HepG2 (cell line): Measurements from ENCODE around the gene CHD9NB. TPM values are rescaled to one million over a fixed set of nuclear protein-coding genes. Genes with fewer than 3 reads are reported as not detected.

Experiments
- ATAC-seq: fragments of 200-7000 bp; cut with Tn5 transposase; 3 replicates; pipeline ENCODE4 v1.9.1; 2020; ENCODE audit warnings: mild to moderate bottlenecking, moderate library complexity
- BruUV-seq: library from RNA; stranded (reverse); fragments of 400-500 nt; replicated peaks from 2 replicates; lab custom pipeline; 2021; lab: Mats Ljungman, UMichigan
- CTCF ChIA-PET: fragments of 300-600 bp; formaldehyde crosslinking; extraction: SDS; loops from one replicate; lab custom pipeline; 2021; ENCODE audit warnings: low total read pairs, inconsistent platforms, low intra/inter-chr PET ratio; lab: Yijun Ruan, JAX
- POLR2A ChIA-PET: fragments of 350-600 bp; sonication (Branson Sonifier 250); formaldehyde crosslinking; loops from one replicate; lab custom pipeline; 2020; ENCODE audit warnings: antibody characterized with exemption, inconsistent platforms; lab: Yijun Ruan, JAX
- DNase-seq: peaks from one replicate; pipeline ENCODE4 v3.0.0-alpha.2; 2015; ENCODE audit warnings: low spot score
- FAIRE-seq: peaks from 3 replicates; lab custom pipeline; 2011; peaks lifted over from hg19 to GRCh38; lab: Jason Lieb, UNC
- H2AFZ ChIP-seq: one replicate; pipeline ENCODE4 v1.6.1; 2011; ENCODE audit warnings: low read length, inconsistent platforms
- H3K27ac ChIP-seq: fragments of 300-600 bp; 3 replicates; pipeline ENCODE4 v1.8.0; 2011; ENCODE audit warnings: mixed run types, mild to moderate bottlenecking, mixed read lengths, low read length, inconsistent platforms; ENCODE audit not compliant: insufficient read depth; ENCODE audit errors: extremely low read length
- H3K27me3 ChIP-seq, 2 experiments: fragments of 200-600 bp in 1 of 2; 2 replicates in 1 of 2; 3 replicates in 1 of 2; pipeline versions ENCODE4 v1.6.0 to v1.8.0; 2011; ENCODE audit warnings: low read length in 2 of 2, mild to moderate bottlenecking in 2 of 2, moderate library complexity in 2 of 2, inconsistent platforms in 1 of 2; ENCODE audit not compliant: insufficient read depth in 2 of 2, control insufficient read depth in 1 of 2
- H3K36me3 ChIP-seq, 2 experiments: fragments of 200-600 bp in 1 of 2; replicated peaks in 1 of 2; 2 replicates in 1 of 2; 3 replicates in 1 of 2; pipeline versions ENCODE4 v1.5.1 to v1.8.0; 2011; ENCODE audit warnings: low read length in 2 of 2, inconsistent platforms in 1 of 2; ENCODE audit not compliant: insufficient read depth in 2 of 2, control insufficient read depth in 1 of 2
- H3K4me1 ChIP-seq: 2 replicates; pipeline ENCODE4 v1.5.1; 2012; ENCODE audit warnings: low read length, inconsistent platforms; ENCODE audit not compliant: insufficient read depth
- H3K4me2 ChIP-seq: 2 replicates; pipeline ENCODE4 v1.6.0; 2011; ENCODE audit warnings: low read depth, low read length, inconsistent platforms
- H3K4me3 ChIP-seq, 3 experiments: fragments of 200-600 bp in 1 of 3; sonication (generic), shearing (Covaris generic) in 1 of 3; replicated peaks in 1 of 3; 2 replicates each; pipeline ENCODE4 v1.5.1; 2011 to 2016; ENCODE audit warnings: low read length in 3 of 3, inconsistent platforms in 2 of 3, low read depth in 2 of 3, mild to moderate bottlenecking in 2 of 3, control low read depth in 1 of 3, mixed read lengths in 1 of 3; ENCODE audit not compliant: insufficient read depth in 1 of 3
- H3K79me2 ChIP-seq: one replicate; pipeline ENCODE4 v1.6.1; 2011; ENCODE audit warnings: low read length, inconsistent platforms; ENCODE audit not compliant: insufficient read depth
- H3K9ac ChIP-seq: 2 replicates; pipeline ENCODE4 v1.6.0; 2011; ENCODE audit warnings: mild to moderate bottlenecking, low read depth, low read length, inconsistent platforms; ENCODE audit not compliant: insufficient read depth
- H3K9me3 ChIP-seq: 2 replicates; pipeline ENCODE4 v1.5.1; 2012; ENCODE audit warnings: mild to moderate bottlenecking, low read length
- H4K20me1 ChIP-seq: 2 replicates; pipeline ENCODE4 v1.6.0; 2011; ENCODE audit warnings: inconsistent platforms, mild to moderate bottlenecking, low read length, moderate library complexity; ENCODE audit not compliant: insufficient read depth
- NFRKB ChIP-seq: fragments of 450-650 bp; IDR thresholded peaks from 2 replicates; pipeline ENCODE4 v1.6.1; 2017
- RAD21 ChIP-seq: fragments of 450-650 bp; formaldehyde crosslinking; IDR thresholded peaks from 2 replicates; pipeline ENCODE4 v1.5.0; 2020; ENCODE audit warnings: mild to moderate bottlenecking
- ZC3H13 ChIP-seq: sonication (generic); formaldehyde crosslinking; IDR thresholded peaks from 2 replicates; pipeline ENCODE4 v1.8.1; 2023; ENCODE audit warnings: mild to moderate bottlenecking, missing genetic modification reagents, moderate library complexity
- ZNF235 ChIP-seq: sonication (generic); formaldehyde crosslinking; IDR thresholded peaks from 2 replicates; pipeline ENCODE4 v1.8.1; 2023; ENCODE audit warnings: mild to moderate bottlenecking, missing genetic modification reagents, borderline replicate concordance
- WGBS: methylation state at CpG from one replicate; pipeline ENCODE4 v1.1.6; 2017; ENCODE audit warnings: low lambda C conversion rate; 5-methylcytosine and 5-hydroxymethylcytosine counted together
- in situ Hi-C: cut with HindIII; loops from 2 replicates; pipeline ENCODE4 v1.10.0; 2017; ENCODE audit warnings: low pct_unique_long_range_greater_than_20kb; ENCODE audit not compliant: extremely low pct_ligation_motif_present
- intact Hi-C: fragments of 100-400 bp; cut with micrococcal nuclease; formaldehyde crosslinking; loops from one replicate; pipeline ENCODE4 v1.10.0; 2022; ENCODE audit not compliant: unreplicated experiment
- polyA plus RNA-seq, 8 experiments: library from polyadenylated mRNA; depleted of rRNA in 3 of 8; stranded (reverse) in 7 of 8; unstranded in 1 of 8; fragments of >200 nt; fragmentation: Illumina TruSeq in 4 of 8; extraction: Trizol in 4 of 8; gene quantifications; 2 replicates each; pipeline versions ENCODE4 v1.2.1 to v1.2.3, GENCODE V29; 2011 to 2016; ENCODE audit warnings: low read depth in 4 of 8, missing spikeins in 1 of 8, mixed read lengths in 1 of 8; ENCODE audit not compliant: insufficient read depth in 1 of 8
- total RNA-seq, 5 experiments: library from RNA; depleted of rRNA; stranded (reverse); fragments of >200 nt; fragmentation: Illumina TruSeq; extraction: Trizol; gene quantifications; 2 replicates each; pipeline ENCODE4 v1.2.3, GENCODE V29; 2016; ENCODE audit warnings: low read depth in 1 of 5
- TF ChIP-seq, protein P1 (sequence below), 2 experiments: sonication (generic) in 1 of 2; formaldehyde crosslinking in 1 of 2; IDR thresholded peaks; 2 replicates each; pipeline versions ENCODE4 v1.6.1 to v1.9.0; 2014 to 2022; ENCODE audit warnings: antibody characterized with exemption in 1 of 2, borderline replicate concordance in 1 of 2, inconsistent platforms in 1 of 2, low read depth in 1 of 2, missing genetic modification reagents in 1 of 2
- TF ChIP-seq, protein P2 (sequence below): sonication (generic); formaldehyde crosslinking; IDR thresholded peaks from 2 replicates; pipeline ENCODE4 v1.5.0; 2020; ENCODE audit warnings: missing genetic modification reagents
- TF ChIP-seq, protein P3 (sequence below): sonication (generic); formaldehyde crosslinking; IDR thresholded peaks from 2 replicates; pipeline ENCODE4 v1.4.0; 2020; ENCODE audit warnings: missing genetic modification reagents, borderline replicate concordance
- TF ChIP-seq, protein P4 (sequence below): sonication (generic); formaldehyde crosslinking; IDR thresholded peaks from 2 replicates; pipeline ENCODE4 v1.8.0; 2022; ENCODE audit warnings: mild to moderate bottlenecking, missing genetic modification reagents, moderate library complexity

Gene CHD9NB
- total and polyA plus RNA-seq, 2 of the 13 experiments (the other 11 are each of a cell fraction or from before 2014, with no cell fraction given): 0.17 to 0.18 TPM

DNA sequence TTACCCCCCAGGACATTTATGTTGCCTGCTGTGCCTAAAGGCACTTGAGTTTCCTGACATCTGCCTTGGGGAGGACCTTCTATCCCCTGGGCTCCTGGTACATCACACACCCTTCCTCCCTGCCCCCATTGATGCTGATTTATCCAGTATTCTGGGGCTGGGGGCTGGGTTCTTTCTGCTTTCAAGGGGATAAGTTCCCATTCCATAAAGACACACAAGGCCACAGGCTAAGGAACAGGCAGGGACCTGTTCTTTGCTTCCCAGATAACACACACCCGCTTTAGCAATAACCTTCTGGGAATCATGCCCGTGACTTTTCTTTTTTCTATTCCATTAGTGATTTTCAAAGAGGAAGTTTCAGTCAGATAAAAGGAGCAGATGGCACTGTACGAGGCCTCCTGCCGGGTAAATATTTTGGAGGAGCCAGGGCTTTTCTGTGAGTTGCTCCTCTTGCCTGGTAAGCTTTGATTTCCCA lies 32.7 kb upstream of the CHD9NB start (continued):
- TF ChIP-seq, protein P1, sequence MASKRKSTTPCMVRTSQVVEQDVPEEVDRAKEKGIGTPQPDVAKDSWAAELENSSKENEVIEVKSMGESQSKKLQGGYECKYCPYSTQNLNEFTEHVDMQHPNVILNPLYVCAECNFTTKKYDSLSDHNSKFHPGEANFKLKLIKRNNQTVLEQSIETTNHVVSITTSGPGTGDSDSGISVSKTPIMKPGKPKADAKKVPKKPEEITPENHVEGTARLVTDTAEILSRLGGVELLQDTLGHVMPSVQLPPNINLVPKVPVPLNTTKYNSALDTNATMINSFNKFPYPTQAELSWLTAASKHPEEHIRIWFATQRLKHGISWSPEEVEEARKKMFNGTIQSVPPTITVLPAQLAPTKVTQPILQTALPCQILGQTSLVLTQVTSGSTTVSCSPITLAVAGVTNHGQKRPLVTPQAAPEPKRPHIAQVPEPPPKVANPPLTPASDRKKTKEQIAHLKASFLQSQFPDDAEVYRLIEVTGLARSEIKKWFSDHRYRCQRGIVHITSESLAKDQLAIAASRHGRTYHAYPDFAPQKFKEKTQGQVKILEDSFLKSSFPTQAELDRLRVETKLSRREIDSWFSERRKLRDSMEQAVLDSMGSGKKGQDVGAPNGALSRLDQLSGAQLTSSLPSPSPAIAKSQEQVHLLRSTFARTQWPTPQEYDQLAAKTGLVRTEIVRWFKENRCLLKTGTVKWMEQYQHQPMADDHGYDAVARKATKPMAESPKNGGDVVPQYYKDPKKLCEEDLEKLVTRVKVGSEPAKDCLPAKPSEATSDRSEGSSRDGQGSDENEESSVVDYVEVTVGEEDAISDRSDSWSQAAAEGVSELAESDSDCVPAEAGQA (IDR thresholded peaks at IDR 0.05; ENCODE audit: low read depth): no peak
- TF ChIP-seq, protein P1 (CRISPR knock-in tag; IDR thresholded peaks at IDR 0.05; ENCODE audit: borderline replicate concordance): no peak
- TF ChIP-seq, all 625 proteins: peak for 0

DNA sequence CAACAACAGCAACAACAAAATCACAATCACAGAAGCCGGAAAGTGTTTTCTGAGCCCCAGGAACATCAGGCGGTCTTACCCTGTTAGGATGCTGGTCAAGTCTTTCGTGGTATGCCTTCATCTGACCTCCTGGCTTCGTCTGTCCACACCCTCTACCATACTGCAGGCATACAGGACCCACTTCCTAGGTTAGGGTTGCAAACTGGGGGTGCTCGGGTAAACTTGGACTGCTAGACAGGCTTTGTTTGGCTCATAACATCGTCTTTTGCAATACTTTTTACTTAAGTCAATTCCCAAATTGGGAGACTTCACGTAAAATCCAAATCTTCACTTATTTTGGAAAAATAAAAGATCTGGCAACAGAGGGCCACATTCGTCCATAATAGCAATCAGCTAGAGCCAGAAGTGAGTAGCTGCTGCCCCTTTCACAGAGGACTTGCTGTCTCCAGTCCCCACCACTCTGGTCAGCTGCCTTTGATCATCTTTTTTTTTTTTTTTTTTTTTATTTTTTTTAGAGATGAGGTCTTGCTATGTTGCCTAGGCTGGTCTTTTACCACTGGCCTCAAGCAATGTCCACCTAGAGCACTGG lies 32.1 kb upstream of the CHD9NB start:
- H3K9me3 ChIP-seq: no peaks in the 10 kb centered on the region
- ATAC-seq (no peak), DNase-seq (no peak), FAIRE-seq (no peak)
- H3K36me3 ChIP-seq: peaks cover 0 to 3% of the 10 kb centered on the region in 2 experiments; a peak in 3 of 5 replicates
- intact Hi-C loops (no loop called here), in situ Hi-C loops (no loop called here)
- CTCF ChIA-PET: no interaction called here
- no TSS peak for BruUV-seq
- H3K4me3 ChIP-seq: no peak overlapping the region
- no peaks in the 10 kb centered on the region for H3K27me3 ChIP-seq
- peaks cover 21% of the 10 kb centered on the region for H3K79me2 ChIP-seq
- TF ChIP-seq RAD21 (CRISPR knock-in tag): no peak
- no peak for TF ChIP-seq NFRKB
- TF ChIP-seq, protein P2, sequence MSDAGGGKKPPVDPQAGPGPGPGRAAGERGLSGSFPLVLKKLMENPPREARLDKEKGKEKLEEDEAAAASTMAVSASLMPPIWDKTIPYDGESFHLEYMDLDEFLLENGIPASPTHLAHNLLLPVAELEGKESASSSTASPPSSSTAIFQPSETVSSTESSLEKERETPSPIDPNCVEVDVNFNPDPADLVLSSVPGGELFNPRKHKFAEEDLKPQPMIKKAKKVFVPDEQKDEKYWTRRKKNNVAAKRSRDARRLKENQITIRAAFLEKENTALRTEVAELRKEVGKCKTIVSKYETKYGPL (CRISPR knock-in tag): no peak
- TF ChIP-seq, protein P3, sequence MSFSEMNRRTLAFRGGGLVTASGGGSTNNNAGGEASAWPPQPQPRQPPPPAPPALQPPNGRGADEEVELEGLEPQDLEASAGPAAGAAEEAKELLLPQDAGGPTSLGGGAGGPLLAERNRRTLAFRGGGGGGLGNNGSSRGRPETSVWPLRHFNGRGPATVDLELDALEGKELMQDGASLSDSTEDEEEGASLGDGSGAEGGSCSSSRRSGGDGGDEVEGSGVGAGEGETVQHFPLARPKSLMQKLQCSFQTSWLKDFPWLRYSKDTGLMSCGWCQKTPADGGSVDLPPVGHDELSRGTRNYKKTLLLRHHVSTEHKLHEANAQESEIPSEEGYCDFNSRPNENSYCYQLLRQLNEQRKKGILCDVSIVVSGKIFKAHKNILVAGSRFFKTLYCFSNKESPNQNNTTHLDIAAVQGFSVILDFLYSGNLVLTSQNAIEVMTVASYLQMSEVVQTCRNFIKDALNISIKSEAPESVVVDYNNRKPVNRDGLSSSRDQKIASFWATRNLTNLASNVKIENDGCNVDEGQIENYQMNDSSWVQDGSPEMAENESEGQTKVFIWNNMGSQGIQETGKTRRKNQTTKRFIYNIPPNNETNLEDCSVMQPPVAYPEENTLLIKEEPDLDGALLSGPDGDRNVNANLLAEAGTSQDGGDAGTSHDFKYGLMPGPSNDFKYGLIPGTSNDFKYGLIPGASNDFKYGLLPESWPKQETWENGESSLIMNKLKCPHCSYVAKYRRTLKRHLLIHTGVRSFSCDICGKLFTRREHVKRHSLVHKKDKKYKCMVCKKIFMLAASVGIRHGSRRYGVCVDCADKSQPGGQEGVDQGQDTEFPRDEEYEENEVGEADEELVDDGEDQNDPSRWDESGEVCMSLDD (CRISPR knock-in tag): no peak
- TF ChIP-seq ZNF235: no peak
- TF ChIP-seq ZC3H13 (CRISPR knock-in tag): no peak
- TF ChIP-seq, protein P4, sequence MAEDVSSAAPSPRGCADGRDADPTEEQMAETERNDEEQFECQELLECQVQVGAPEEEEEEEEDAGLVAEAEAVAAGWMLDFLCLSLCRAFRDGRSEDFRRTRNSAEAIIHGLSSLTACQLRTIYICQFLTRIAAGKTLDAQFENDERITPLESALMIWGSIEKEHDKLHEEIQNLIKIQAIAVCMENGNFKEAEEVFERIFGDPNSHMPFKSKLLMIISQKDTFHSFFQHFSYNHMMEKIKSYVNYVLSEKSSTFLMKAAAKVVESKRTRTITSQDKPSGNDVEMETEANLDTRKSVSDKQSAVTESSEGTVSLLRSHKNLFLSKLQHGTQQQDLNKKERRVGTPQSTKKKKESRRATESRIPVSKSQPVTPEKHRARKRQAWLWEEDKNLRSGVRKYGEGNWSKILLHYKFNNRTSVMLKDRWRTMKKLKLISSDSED (CRISPR knock-in tag): no peak
- POLR2A ChIA-PET: no interaction called here
- no peak overlapping the region for H2AFZ ChIP-seq
- no peak overlapping the region for H3K4me2 ChIP-seq
- H4K20me1 ChIP-seq: 0 out of 2 replicates have a peak, but pooled peaks cover 5% of the 10 kb centered on the region
- 95% methylated on average over 8 of the region's 8 CpGs for WGBS
- no peak overlapping the region for H3K27ac ChIP-seq
- H3K9ac ChIP-seq: no peak overlapping the region
- H3K4me1 ChIP-seq: peaks cover 22% of the 10 kb centered on the region
